ENCODE results near the gene ZNF823.

Gene ZNF823

GRCh38 chr19:11747277-11747676, 8.5 kb upstream of the ZNF823 start:
- no peak for TF ChIP-seq ZBTB7A (IDR thresholded peaks at IDR 0.05; ENCODE audit: low read depth)
- TF ChIP-seq CEBPB (IDR thresholded peaks at IDR 0.05): no peak
- no peak for TF ChIP-seq MAX (IDR thresholded peaks at IDR 0.05)
- TF ChIP-seq FOXM1 (IDR thresholded peaks at IDR 0.05; ENCODE audit: borderline replicate concordance, low read depth): no peak
- TF ChIP-seq CREB1 (IDR thresholded peaks at IDR 0.05; ENCODE audit: low read depth): no peak
- no peak for TF ChIP-seq RAD21 (IDR thresholded peaks at IDR 0.05; ENCODE audit: low read depth)
- no peak for TF ChIP-seq EP300 (IDR thresholded peaks at IDR 0.05; ENCODE audit: borderline replicate concordance)
- TF ChIP-seq NFIC (IDR thresholded peaks at IDR 0.05): no peak
- TF ChIP-seq TAF1 (IDR thresholded peaks at IDR 0.05; ENCODE audit: low read depth): no peak

- TF ChIP-seq REST (IDR thresholded peaks at IDR 0.05; ENCODE audit: low read depth) (no peak), TEAD4 (IDR thresholded peaks at IDR 0.05) (peak; percentile 86), CREB1 (IDR thresholded peaks at IDR 0.05; ENCODE audit: low read depth) (no peak), USF1 (IDR thresholded peaks at IDR 0.05) (peak; percentile 32; the same call in 1 of the 2 replicates), EP300 (IDR thresholded peaks at IDR 0.05; ENCODE audit: borderline replicate concordance) (no peak), MAX (IDR thresholded peaks at IDR 0.05) (0 out of 2 replicates have a peak, but pooled peaks have one; percentile 17), YY1 (IDR thresholded peaks at IDR 0.05; ENCODE audit: low read depth) (no peak), CEBPB (IDR thresholded peaks at IDR 0.05) (no peak), TCF12 (IDR thresholded peaks at IDR 0.05; ENCODE audit: low read depth) (no peak), FOXM1 (IDR thresholded peaks at IDR 0.05; ENCODE audit: borderline replicate concordance, low read depth) (no peak), ZBTB7A (IDR thresholded peaks at IDR 0.05; ENCODE audit: low read depth) (no peak), RAD21 (IDR thresholded peaks at IDR 0.05; ENCODE audit: low read depth) (no peak)
Observed at GRCh38 chr19:11745869-11746268, 7.1 kb upstream of the ZNF823 start.

GRCh38 chr19:11737964-11738745, 591 bp downstream of the ZNF823 start:
- TF ChIP-seq RAD21 (IDR thresholded peaks at IDR 0.05; ENCODE audit: low read depth) (no peak), MAX (IDR thresholded peaks at IDR 0.05) (no peak), FOXM1 (IDR thresholded peaks at IDR 0.05; ENCODE audit: borderline replicate concordance, low read depth) (no peak), USF1 (IDR thresholded peaks at IDR 0.05) (no peak), ZBTB7A (IDR thresholded peaks at IDR 0.05; ENCODE audit: low read depth) (no peak; the same call in none of the 2 replicates), TAF1 (IDR thresholded peaks at IDR 0.05; ENCODE audit: low read depth) (no peak), NFIC (IDR thresholded peaks at IDR 0.05) (no peak), YY1 (IDR thresholded peaks at IDR 0.05; ENCODE audit: low read depth) (no peak), CEBPB (IDR thresholded peaks at IDR 0.05) (no peak), TCF12 (IDR thresholded peaks at IDR 0.05; ENCODE audit: low read depth) (no peak), EP300 (IDR thresholded peaks at IDR 0.05; ENCODE audit: borderline replicate concordance) (no peak)

- TF ChIP-seq USF1 (IDR thresholded peaks at IDR 0.05): no peak
- TF ChIP-seq TCF12 (IDR thresholded peaks at IDR 0.05; ENCODE audit: low read depth): no peak
Observed at GRCh38 chr19:11736696-11737095, 2.0 kb downstream of the ZNF823 start.

GRCh38 chr19:11735375-11735774, 3.4 kb downstream of the ZNF823 start:
- no peak for TF ChIP-seq EP300 (IDR thresholded peaks at IDR 0.05; ENCODE audit: borderline replicate concordance)
- no peak for TF ChIP-seq ZBTB7A (IDR thresholded peaks at IDR 0.05; ENCODE audit: low read depth)
- no peak for TF ChIP-seq USF1 (IDR thresholded peaks at IDR 0.05)
- TF ChIP-seq TCF12 (IDR thresholded peaks at IDR 0.05; ENCODE audit: low read depth): no peak
- no peak for TF ChIP-seq NFIC (IDR thresholded peaks at IDR 0.05)
- TF ChIP-seq TEAD4 (IDR thresholded peaks at IDR 0.05): no peak
- TF ChIP-seq MAX (IDR thresholded peaks at IDR 0.05): no peak
- TF ChIP-seq CEBPB (IDR thresholded peaks at IDR 0.05): no peak
- no peak for TF ChIP-seq FOXM1 (IDR thresholded peaks at IDR 0.05; ENCODE audit: borderline replicate concordance, low read depth)
- TF ChIP-seq EGR1 (IDR thresholded peaks at IDR 0.05): no peak
- no peak for TF ChIP-seq TAF1 (IDR thresholded peaks at IDR 0.05; ENCODE audit: low read depth)
- no peak for TF ChIP-seq CREB1 (IDR thresholded peaks at IDR 0.05; ENCODE audit: low read depth)
- TF ChIP-seq REST (IDR thresholded peaks at IDR 0.05; ENCODE audit: low read depth): no peak
- no peak for TF ChIP-seq RAD21 (IDR thresholded peaks at IDR 0.05; ENCODE audit: low read depth)
- no peak for TF ChIP-seq YY1 (IDR thresholded peaks at IDR 0.05; ENCODE audit: low read depth)
